IMR-90 (cell line): ENCODE measurements around the gene CDYL2. TPM values are rescaled to one million over a fixed set of nuclear protein-coding genes. Genes with fewer than 3 reads are reported as not detected.

Experiments used
- ATAC-seq: fragments of 200-7000 bp; cut with Tn5 transposase; 2 replicates; pipeline ENCODE4 v1.9.1; 2020; ENCODE audit warnings: low read depth, mild to moderate bottlenecking, moderate library complexity
- BruUV-seq: library from RNA; stranded (reverse); fragments of 400-500 nt; replicated peaks from 2 replicates; lab custom pipeline; 2021; lab: Mats Ljungman, UMichigan
- CTCF ChIA-PET: fragments of 300-600 bp; formaldehyde crosslinking; extraction: SDS; loops from one replicate; lab custom pipeline; 2021; ENCODE audit warnings: antibody characterized with exemption; lab: Yijun Ruan, JAX
- POLR2A ChIA-PET: fragments of 300-600 bp; sonication (Branson Sonifier 250); formaldehyde crosslinking; loops from one replicate; lab custom pipeline; 2022; ENCODE audit warnings: antibody characterized with exemption; ENCODE audit not compliant: unreplicated experiment; lab: Charles Lee
- DNase-seq: peaks from one replicate; pipeline ENCODE4 v3.0.0; 2013
- H2AFZ ChIP-seq: replicated peaks from 2 replicates; pipeline ENCODE3; 2013; ENCODE audit warnings: low read length, mild to moderate bottlenecking; ENCODE audit not compliant: poor library complexity
- H2AK5ac ChIP-seq: 2 replicates; pipeline ENCODE4 v1.6.1; 2013; ENCODE audit warnings: low read depth, low read length, inconsistent platforms
- H2AK9ac ChIP-seq: replicated peaks from 2 replicates; pipeline ENCODE3; 2013; ENCODE audit warnings: mild to moderate bottlenecking, low read depth, low read length, moderate library complexity; ENCODE audit not compliant: poor library complexity
- H2BK120ac ChIP-seq: 2 replicates; pipeline ENCODE4 v1.6.1; 2013; ENCODE audit warnings: low read depth, low read length, inconsistent platforms
- H2BK15ac ChIP-seq: 3 replicates; pipeline ENCODE4 v1.6.1; 2013; ENCODE audit warnings: low read depth, low read length, inconsistent platforms
- H2BK20ac ChIP-seq: 2 replicates; pipeline ENCODE4 v1.6.1; 2013; ENCODE audit warnings: low read depth, mild to moderate bottlenecking, inconsistent platforms, low read length, moderate library complexity
- H2BK5ac ChIP-seq: 2 replicates; pipeline ENCODE4 v1.6.1; 2013; ENCODE audit warnings: mild to moderate bottlenecking, low read depth, low read length, inconsistent platforms; ENCODE audit not compliant: poor library complexity, severe bottlenecking
- H3K14ac ChIP-seq: replicated peaks from 2 replicates; pipeline ENCODE4 v1.6.1; 2013; ENCODE audit warnings: low read depth, low read length, inconsistent platforms
- H3K18ac ChIP-seq: 2 replicates; pipeline ENCODE4 v1.6.1; 2013; ENCODE audit warnings: low read depth, low read length, control low read depth
- H3K23ac ChIP-seq: 2 replicates; pipeline ENCODE4 v1.6.1; 2013; ENCODE audit warnings: low read depth, low read length, inconsistent platforms
- H3K27ac ChIP-seq: 2 replicates; pipeline ENCODE4 v1.5.1; 2013; ENCODE audit warnings: mild to moderate bottlenecking, control low read depth, low read length; ENCODE audit not compliant: insufficient read depth
- H3K27me3 ChIP-seq: 2 replicates; pipeline ENCODE4 v1.6.1; 2013; ENCODE audit warnings: low read length; ENCODE audit not compliant: control insufficient read depth, insufficient read depth
- H3K36me3 ChIP-seq: 2 replicates; pipeline ENCODE4 v1.6.1; 2013; ENCODE audit warnings: low read length, mixed read lengths; ENCODE audit not compliant: control insufficient read depth, insufficient read depth
- H3K4ac ChIP-seq: 2 replicates; pipeline ENCODE4 v1.6.1; 2013; ENCODE audit warnings: low read depth, low read length, inconsistent platforms
- H3K4me1 ChIP-seq: 2 replicates; pipeline ENCODE4 v1.6.1; 2013; ENCODE audit warnings: low read length, mixed read lengths; ENCODE audit not compliant: control insufficient read depth, insufficient read depth
- H3K4me2 ChIP-seq: 2 replicates; pipeline ENCODE4 v1.6.1; 2013; ENCODE audit warnings: low read depth, mild to moderate bottlenecking, control low read depth, low read length, moderate library complexity
- H3K4me3 ChIP-seq: 2 replicates; pipeline ENCODE4 v1.5.1; 2013; ENCODE audit warnings: low read depth, mild to moderate bottlenecking, control low read depth, low read length, moderate library complexity; ENCODE audit not compliant: insufficient read depth
- H3K56ac ChIP-seq: 2 replicates; pipeline ENCODE4 v1.6.1; 2013; ENCODE audit warnings: low read length, inconsistent platforms; ENCODE audit not compliant: insufficient read depth; ENCODE audit errors: extremely low read depth
- H3K79me1 ChIP-seq, 2 experiments: 2 replicates each; pipeline ENCODE4 v1.6.1; 2013; ENCODE audit warnings: low read length in 2 of 2, inconsistent platforms in 1 of 2, low read depth in 1 of 2
- H3K9ac ChIP-seq: 2 replicates; pipeline ENCODE4 v1.6.1; 2013; ENCODE audit warnings: low read depth, low read length, control low read depth
- H3K9me1 ChIP-seq: 2 replicates; pipeline ENCODE4 v1.6.1; 2013; ENCODE audit warnings: low read length, inconsistent platforms; ENCODE audit not compliant: insufficient read depth
- H3K9me3 ChIP-seq: 2 replicates; pipeline ENCODE4 v1.6.1; 2013; ENCODE audit warnings: low read length; ENCODE audit not compliant: control insufficient read depth, insufficient read depth
- H4K20me1 ChIP-seq: 2 replicates; pipeline ENCODE4 v1.6.1; 2013; ENCODE audit warnings: low read length, inconsistent platforms; ENCODE audit not compliant: insufficient read depth
- H4K5ac ChIP-seq: 2 replicates; pipeline ENCODE4 v1.6.1; 2013; ENCODE audit warnings: mild to moderate bottlenecking, low read depth, low read length, control low read depth
- H4K8ac ChIP-seq, 2 experiments: 2 replicates each; pipeline ENCODE4 v1.6.1; 2013; ENCODE audit warnings: low read depth in 2 of 2, low read length in 2 of 2, control low read depth in 1 of 2, inconsistent platforms in 1 of 2
- H4K91ac ChIP-seq: 2 replicates; pipeline ENCODE4 v1.6.1; 2013; ENCODE audit warnings: low read depth, low read length, inconsistent platforms; ENCODE audit not compliant: insufficient read depth
- BHLHE40 ChIP-seq: fragments of 150-350 bp; IDR thresholded peaks from 2 replicates; pipeline ENCODE4 v1.6.1; 2016; ENCODE audit warnings: mild to moderate bottlenecking, low read depth, low read length
- CEBPB ChIP-seq: IDR thresholded peaks from 2 replicates; pipeline ENCODE4 v1.6.1; 2012; ENCODE audit warnings: low read depth, low read length, improper control_type of control experiment
- ELK1 ChIP-seq: fragments of 150-350 bp; IDR thresholded peaks from 2 replicates; pipeline ENCODE4 v1.6.1; 2016; ENCODE audit warnings: low read depth, mild to moderate bottlenecking, low read length, moderate library complexity, borderline replicate concordance
- MAFK ChIP-seq: IDR thresholded peaks from 2 replicates; pipeline ENCODE4 v1.6.1; 2012; ENCODE audit warnings: low read depth, low read length, improper control_type of control experiment
- MAZ ChIP-seq: IDR thresholded peaks from 2 replicates; pipeline ENCODE4 v1.6.1; 2012; ENCODE audit warnings: low read depth, mild to moderate bottlenecking, low read length, improper control_type of control experiment, moderate library complexity, borderline replicate concordance
- NFE2L2 ChIP-seq: fragments of 150-350 bp; IDR thresholded peaks from 2 replicates; pipeline ENCODE4 v1.6.1; 2016; ENCODE audit warnings: low read depth, mild to moderate bottlenecking, low read length
- POLR2A ChIP-seq: IDR thresholded peaks from 2 replicates; pipeline ENCODE4 v1.6.1; 2012; ENCODE audit warnings: mild to moderate bottlenecking, low read depth, low read length
- RAD21 ChIP-seq: IDR thresholded peaks from 2 replicates; pipeline ENCODE4 v1.6.1; 2012; ENCODE audit warnings: low read length, improper control_type of control experiment
- RCOR1 ChIP-seq: IDR thresholded peaks from 2 replicates; pipeline ENCODE4 v1.6.1; 2012; ENCODE audit warnings: mild to moderate bottlenecking, low read length, improper control_type of control experiment; ENCODE audit not compliant: insufficient replicate concordance
- RFX5 ChIP-seq: IDR thresholded peaks from 2 replicates; pipeline ENCODE4 v1.8.0; 2012; ENCODE audit warnings: low read depth, mild to moderate bottlenecking, low read length, moderate library complexity
- SMC3 ChIP-seq: fragments of 150-350 bp; IDR thresholded peaks from 2 replicates; pipeline ENCODE4 v1.6.1; 2016; ENCODE audit warnings: low read depth, mild to moderate bottlenecking, antibody characterized with exemption, low read length, moderate library complexity
- USF2 ChIP-seq: fragments of 150-350 bp; IDR thresholded peaks from 2 replicates; pipeline ENCODE4 v1.6.1; 2017; ENCODE audit warnings: mild to moderate bottlenecking, antibody characterized with exemption, low read length, low read depth
- WGBS, 2 experiments: methylation state at CpG; one replicate each; pipeline versions ENCODE4 v1.1.5 to v1.1.7; 2013; ENCODE audit warnings: missing lambda C conversion rate in 2 of 2; ENCODE audit not compliant: insufficient read length in 1 of 2; ENCODE audit errors: extremely low coverage in 2 of 2; 5-methylcytosine and 5-hydroxymethylcytosine counted together
- dilution Hi-C: fragments of 300-500 bp; cut with HindIII; formaldehyde crosslinking; loops from one replicate; pipeline ENCODE4 v1.14.3; 2018; ENCODE audit warnings: low sequenced_read_pairs; ENCODE audit not compliant: unreplicated experiment
- in situ Hi-C: fragments of 300-500 bp; cut with MboI; formaldehyde crosslinking; loops from 3 replicates; pipeline ENCODE4 v1.14.3; 2019; ENCODE audit warnings: low sequenced_read_pairs, inconsistent platforms, mixed read lengths
- intact Hi-C: fragments of 100-400 bp; cut with micrococcal nuclease; formaldehyde crosslinking; loops from 2 replicates; pipeline ENCODE4 v1.10.0; 2022
- polyA plus RNA-seq, 3 experiments: library from polyadenylated mRNA; depleted of rRNA; stranded (reverse); fragments of >200 nt; gene quantifications; 2 replicates each; pipeline ENCODE4 v1.2.3, GENCODE V29; 2012; ENCODE audit warnings: low replicate concordance in 1 of 3
- total RNA-seq: library from RNA; depleted of rRNA; stranded (reverse); fragments of >200 nt; gene quantifications from 2 replicates; pipeline ENCODE4 v1.2.3, GENCODE V29; 2012

CDYL2 gene
- total and polyA plus RNA-seq, 2 of the 4 experiments (the other 2 are of a cell fraction) = 1.2 to 3.9 TPM

- no peak overlapping the region for H3K9ac ChIP-seq
- no peak overlapping the region for H2AK9ac ChIP-seq
- no peak overlapping the region for H2BK5ac ChIP-seq
- ChIA-PET CTCF (no interaction called here), POLR2A (no interaction called here)
- no peak overlapping the region for H2BK120ac ChIP-seq
- WGBS, 2 experiments = no CpG with 5 or more reads among the region's 4 CpGs
- no peaks in the 10 kb centered on the region for H3K36me3 ChIP-seq
- H3K4me3 ChIP-seq = no peak overlapping the region
- H3K14ac ChIP-seq = no peak overlapping the region
- DNase-seq (no peak), ATAC-seq (no peak)
- H2AFZ ChIP-seq = no peak overlapping the region
- intact Hi-C loops (no loop called here), dilution Hi-C loops (no loop called here), in situ Hi-C loops (no loop called here)
- no peaks in the 10 kb centered on the region for H3K4me1 ChIP-seq
- H2AK5ac ChIP-seq = no peak overlapping the region
- H3K56ac ChIP-seq = no peak overlapping the region
- TF ChIP-seq CEBPB (no peak), RFX5 (no peak), ELK1 (no peak), BHLHE40 (no peak), MAFK (no peak), USF2 (no peak), MAZ (no peak), RAD21 (no peak), NFE2L2 (no peak), POLR2A (no peak), RCOR1 (no peak), SMC3 (no peak)
- H2BK15ac ChIP-seq = no peak overlapping the region
- no peak overlapping the region for H4K5ac ChIP-seq
- H3K4me2 ChIP-seq = no peak overlapping the region
- H4K20me1 ChIP-seq = no peaks in the 10 kb centered on the region
- H3K4ac ChIP-seq = no peak overlapping the region
- H4K8ac ChIP-seq = no peak overlapping the region
- no peaks in the 10 kb centered on the region; a peak in 2 of 4 replicates for H3K79me1 ChIP-seq
- no peak overlapping the region for H3K27ac ChIP-seq
- H3K18ac ChIP-seq = no peak overlapping the region
- peaks cover 10% of the 10 kb centered on the region for H3K9me3 ChIP-seq
- no TSS peak for BruUV-seq
- H3K9me1 ChIP-seq = no peaks in the 10 kb centered on the region
- H4K91ac ChIP-seq = no peak overlapping the region
- H2BK20ac ChIP-seq = no peak overlapping the region
- no peak overlapping the region for H3K23ac ChIP-seq
- H3K27me3 ChIP-seq = no peaks in the 10 kb centered on the region
Measured at GRCh38 chr16:80637621-80638020, 166.8 kb downstream of the CDYL2 start.
